Activated naive CD4-positive, alpha-beta T cell treated with anti-CD3 and anti-CD28 coated beads for 36 hours (primary cell): Measurements from ENCODE around the gene SDK1. TPM values are rescaled to one million over a fixed set of nuclear protein-coding genes. Genes with fewer than 3 reads are reported as not detected.

Experiments
- CTCF ChIA-PET: fragments of 350-600 bp; sonication (Branson Sonifier 250); formaldehyde crosslinking; loops from one replicate; lab custom pipeline; 2021; ENCODE audit warnings: antibody characterized with exemption; lab: Charles Lee
- DNase-seq: peaks from one replicate; pipeline ENCODE4 v3.0.0-alpha.2; 2020
- H3K27ac Mint-ChIP-seq: one replicate; pipeline ENCODE4 v1.8.0; 2021; ENCODE audit warnings: mild to moderate bottlenecking, mixed read lengths
- H3K27me3 Mint-ChIP-seq: one replicate; pipeline ENCODE4 v1.8.0; 2021; ENCODE audit warnings: low read depth, mixed read lengths
- H3K36me3 Mint-ChIP-seq: one replicate; pipeline ENCODE4 v1.8.0; 2021; ENCODE audit warnings: low read depth, mixed read lengths
- H3K4me1 Mint-ChIP-seq: one replicate; pipeline ENCODE4 v1.8.0; 2021; ENCODE audit warnings: low read depth, mixed read lengths
- H3K4me3 Mint-ChIP-seq: one replicate; pipeline ENCODE4 v1.8.0; 2021; ENCODE audit warnings: mild to moderate bottlenecking, moderate library complexity, mixed read lengths
- H3K9me3 Mint-ChIP-seq: one replicate; pipeline ENCODE4 v1.8.0; 2021; ENCODE audit warnings: mixed read lengths
- intact Hi-C: fragments of 100-400 bp; cut with micrococcal nuclease; formaldehyde crosslinking; loops from one replicate; pipeline ENCODE4 v1.15.1; 2023
- total RNA-seq, 2 experiments: library from RNA; stranded (reverse); gene quantifications; one replicate each; pipeline ENCODE4 v1.2.3, GENCODE V29; 2021

The SDK1 gene
- total RNA-seq, 2 experiments from 2014 or later, result 1.3 to 2.0 TPM

- Mint-ChIP-seq H3K27ac (no peak overlapping the region), H3K4me3 (no peak overlapping the region), H3K9me3 (no peaks in the 10 kb centered on the region), H3K27me3 (no peaks in the 10 kb centered on the region), H3K36me3 (no peaks in the 10 kb centered on the region), H3K4me1 (no peaks in the 10 kb centered on the region)
- DNase-seq, result no peak
- intact Hi-C loops, result no loop called here
- CTCF ChIA-PET, result no interaction called here
These were observed 586.1 kb downstream of the SDK1 start for GRCh38 chr7:3887096-3887690.

DNA sequence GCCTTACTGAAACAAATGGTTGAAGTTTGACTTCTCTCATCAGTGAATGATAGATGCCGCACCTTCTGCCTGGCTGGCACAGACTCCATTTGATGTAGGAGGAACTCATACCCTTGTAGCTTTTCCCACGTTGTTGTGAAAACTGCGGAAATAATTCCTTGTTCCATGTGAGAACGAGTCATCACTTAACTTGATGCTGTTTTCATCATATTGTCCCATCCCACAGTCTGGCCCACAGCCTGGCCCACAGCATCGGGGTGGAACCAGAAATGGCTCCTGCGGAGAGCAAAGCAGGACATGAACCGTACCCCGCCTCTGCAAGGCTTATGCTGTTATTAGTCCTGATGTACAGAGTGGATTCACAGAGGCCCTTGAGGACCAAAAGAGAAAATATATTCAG, 587.0 kb downstream of the SDK1 start:
- intact Hi-C loops, result no loop called here
- no peaks in the 10 kb centered on the region for H3K27me3 Mint-ChIP-seq
- CTCF ChIA-PET, result no interaction called here
- no peaks in the 10 kb centered on the region for H3K9me3 Mint-ChIP-seq
- DNase-seq, result no peak
- no peaks in the 10 kb centered on the region for H3K4me1 Mint-ChIP-seq
- H3K27ac Mint-ChIP-seq, result no peak overlapping the region
- no peaks in the 10 kb centered on the region for H3K36me3 Mint-ChIP-seq
- no peak overlapping the region for H3K4me3 Mint-ChIP-seq

GRCh38 chr7:3892157-3892556, 591.1 kb downstream of the SDK1 start:
- H3K36me3 Mint-ChIP-seq, result no peaks in the 10 kb centered on the region
- H3K27ac Mint-ChIP-seq, result no peak overlapping the region
- DNase-seq, result no peak
- no peaks in the 10 kb centered on the region for H3K9me3 Mint-ChIP-seq
- H3K4me3 Mint-ChIP-seq, result no peak overlapping the region
- H3K27me3 Mint-ChIP-seq, result no peaks in the 10 kb centered on the region
- CTCF ChIA-PET, result interaction anchor here (0.5 kb wide), 1 partner anchor 1055 kb away, joined by 3 read pairs; no protein-coding TSS in a partner anchor
- no peaks in the 10 kb centered on the region for H3K4me1 Mint-ChIP-seq
- intact Hi-C loops, result no loop called here

- no peak overlapping the region for H3K4me3 Mint-ChIP-seq
- intact Hi-C loops, result no loop called here
- no peaks in the 10 kb centered on the region for H3K4me1 Mint-ChIP-seq
- CTCF ChIA-PET, result no interaction called here
- no peaks in the 10 kb centered on the region for H3K9me3 Mint-ChIP-seq
- no peaks in the 10 kb centered on the region for H3K36me3 Mint-ChIP-seq
- H3K27me3 Mint-ChIP-seq, result no peaks in the 10 kb centered on the region
- no peak for DNase-seq
- H3K27ac Mint-ChIP-seq, result no peak overlapping the region
These were observed 591.6 kb downstream of the SDK1 start for GRCh38 chr7:3892686-3893085.

GRCh38 chr7:3893151-3893788, 592.2 kb downstream of the SDK1 start:
- CTCF ChIA-PET, result interaction anchor here (0.7 to 1.1 kb wide), 2 partner anchors 210 to 603 kb away, joined by 3 read pairs; no protein-coding TSS in a partner anchor
- Mint-ChIP-seq H3K36me3 (no peaks in the 10 kb centered on the region), H3K9me3 (no peaks in the 10 kb centered on the region), H3K4me3 (no peak overlapping the region), H3K4me1 (no peaks in the 10 kb centered on the region), H3K27ac (no peak overlapping the region), H3K27me3 (no peaks in the 10 kb centered on the region)
- intact Hi-C loops, result no loop called here
- no peak for DNase-seq

DNA sequence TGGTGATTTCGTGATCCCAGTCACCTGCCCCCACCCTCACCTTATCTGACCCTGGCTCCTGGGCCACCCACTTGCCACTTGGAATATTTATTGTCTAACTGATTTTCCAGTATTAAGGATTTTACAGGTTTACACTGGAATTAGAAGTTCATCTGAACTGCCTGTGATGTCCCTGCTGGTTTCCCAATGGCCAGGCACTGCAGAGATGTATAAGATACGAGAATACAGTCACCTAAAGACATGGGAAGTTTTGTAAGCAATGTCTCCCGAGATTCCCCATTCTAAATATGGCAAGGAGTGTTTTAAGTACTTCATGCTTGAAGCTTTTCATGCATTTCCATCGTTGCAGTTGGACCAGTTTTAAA, 592.7 kb downstream of the SDK1 start:
- CTCF ChIA-PET, result interaction anchor here (0.7 to 1.1 kb wide), 2 partner anchors 211 to 604 kb away, joined by 3 read pairs; no protein-coding TSS in a partner anchor
- no peaks in the 10 kb centered on the region for H3K27me3 Mint-ChIP-seq
- no peaks in the 10 kb centered on the region for H3K9me3 Mint-ChIP-seq
- H3K4me3 Mint-ChIP-seq, result no peak overlapping the region
- no peaks in the 10 kb centered on the region for H3K4me1 Mint-ChIP-seq
- no peaks in the 10 kb centered on the region for H3K36me3 Mint-ChIP-seq
- intact Hi-C loops, result no loop called here
- no peak for DNase-seq
- no peak overlapping the region for H3K27ac Mint-ChIP-seq

DNA sequence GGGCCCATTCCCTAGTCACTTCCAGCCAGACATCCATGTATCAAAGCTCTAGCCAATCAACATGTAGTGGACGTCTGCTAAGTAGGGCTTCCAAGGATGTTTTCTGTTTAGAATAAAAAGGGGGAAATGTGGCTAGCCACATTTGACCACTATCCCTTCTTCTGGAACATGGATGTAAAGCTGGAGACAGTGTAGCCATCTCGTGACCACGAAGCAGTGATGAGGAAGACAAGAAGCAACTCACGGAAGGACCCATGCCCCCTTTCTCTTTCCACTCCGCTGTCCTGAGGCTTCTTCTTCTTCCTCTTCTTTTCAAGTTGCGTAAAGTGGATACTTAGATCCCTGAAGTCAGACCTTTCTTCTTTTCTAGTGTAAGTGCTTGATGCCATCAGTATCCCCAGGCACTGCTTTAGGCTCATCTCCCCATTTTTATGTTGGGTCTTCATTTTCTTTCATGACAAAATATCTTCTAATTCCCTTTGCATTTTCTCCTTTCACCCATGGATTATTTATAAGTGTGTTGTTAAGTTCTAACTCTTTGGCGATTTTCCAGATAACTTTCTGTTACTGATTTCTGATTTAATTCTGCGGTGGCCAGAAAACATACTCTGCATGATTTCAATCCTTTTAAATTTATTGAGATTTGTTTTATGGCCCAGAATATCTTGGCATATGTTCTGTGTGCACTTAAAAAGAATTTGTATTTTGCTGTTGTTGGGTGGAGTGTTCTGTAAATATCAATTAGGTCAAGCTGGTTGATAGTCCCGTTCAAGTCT, 594.5 kb downstream of the SDK1 start:
- no peak for DNase-seq
- intact Hi-C loops, result loop anchor here (2.0 to 5.0 kb wide), 3 partner anchors 201 to 1031 kb away; no protein-coding TSS in a partner anchor
- Mint-ChIP-seq H3K9me3 (no peaks in the 10 kb centered on the region), H3K36me3 (no peaks in the 10 kb centered on the region), H3K27me3 (no peaks in the 10 kb centered on the region), H3K27ac (no peak overlapping the region), H3K4me1 (no peaks in the 10 kb centered on the region), H3K4me3 (no peak overlapping the region)
- CTCF ChIA-PET, result interaction anchor here (0.9 kb wide), 1 partner anchor 612 kb away, joined by 3 read pairs; no protein-coding TSS in a partner anchor

GRCh38 chr7:3896169-3896765, 595.2 kb downstream of the SDK1 start:
- no peak for DNase-seq
- Mint-ChIP-seq H3K27me3 (no peaks in the 10 kb centered on the region), H3K9me3 (no peaks in the 10 kb centered on the region), H3K4me3 (no peak overlapping the region), H3K36me3 (no peaks in the 10 kb centered on the region), H3K4me1 (no peaks in the 10 kb centered on the region), H3K27ac (no peak overlapping the region)
- intact Hi-C loops, result loop anchor here (2.0 to 5.0 kb wide), 3 partner anchors 201 to 1031 kb away; no protein-coding TSS in a partner anchor
- CTCF ChIA-PET, result interaction anchor here (0.9 to 1.0 kb wide), 2 partner anchors 596 to 613 kb away, joined by 3 read pairs; partner anchors contain the start of gene SDK1

- H3K27ac Mint-ChIP-seq, result no peak overlapping the region
- CTCF ChIA-PET, result interaction anchor here (0.7 to 0.8 kb wide), 5 partner anchors 9 to 557 kb away, joined by 3 to 4 read pairs (median 3); no protein-coding TSS in a partner anchor
- H3K27me3 Mint-ChIP-seq, result no peaks in the 10 kb centered on the region
- H3K9me3 Mint-ChIP-seq, result no peaks in the 10 kb centered on the region
- intact Hi-C loops, result loop anchor here (1.0 to 5.0 kb wide), 4 partner anchors 203 to 1033 kb away; no protein-coding TSS in a partner anchor
- no peaks in the 10 kb centered on the region for H3K4me1 Mint-ChIP-seq
- no peak overlapping the region for H3K4me3 Mint-ChIP-seq
- no peaks in the 10 kb centered on the region for H3K36me3 Mint-ChIP-seq
- peak; percentile 67 for DNase-seq
These were observed 596.6 kb downstream of the SDK1 start for GRCh38 chr7:3897430-3898372.

- Mint-ChIP-seq H3K4me3 (no peak overlapping the region), H3K36me3 (no peaks in the 10 kb centered on the region), H3K27ac (no peak overlapping the region), H3K27me3 (no peaks in the 10 kb centered on the region), H3K4me1 (no peaks in the 10 kb centered on the region), H3K9me3 (no peaks in the 10 kb centered on the region)
- CTCF ChIA-PET, result no interaction called here
- intact Hi-C loops, result loop anchor here (5.0 kb wide), 1 partner anchor 507 kb away; no protein-coding TSS in a partner anchor
- no peak for DNase-seq
These were observed 598.5 kb downstream of the SDK1 start for GRCh38 chr7:3899559-3899991.

GRCh38 chr7:3908153-3908552, 607.1 kb downstream of the SDK1 start:
- no peaks in the 10 kb centered on the region for H3K4me1 Mint-ChIP-seq
- DNase-seq, result no peak
- no peak overlapping the region for H3K27ac Mint-ChIP-seq
- CTCF ChIA-PET, result no interaction called here
- no peaks in the 10 kb centered on the region for H3K36me3 Mint-ChIP-seq
- intact Hi-C loops, result no loop called here
- no peaks in the 10 kb centered on the region for H3K9me3 Mint-ChIP-seq
- no peaks in the 10 kb centered on the region for H3K27me3 Mint-ChIP-seq
- no peak overlapping the region for H3K4me3 Mint-ChIP-seq
